HEK293T (cell line): ENCODE data around the gene PKP3.

Source experiments
- CTCF ChIA-PET: fragments of 350-600 bp; formaldehyde crosslinking; extraction: SDS; loops from one replicate; lab custom pipeline; 2021; ENCODE audit warnings: antibody characterized with exemption, inconsistent platforms; lab: Yijun Ruan, JAX
- POLR2A ChIA-PET: fragments of 350-600 bp; formaldehyde crosslinking; extraction: SDS; loops from one replicate; lab custom pipeline; 2020; ENCODE audit warnings: antibody characterized with exemption, inconsistent platforms; lab: Yijun Ruan, JAX
- DNase-seq: peaks from one replicate; pipeline ENCODE4 v3.0.0; 2012; ENCODE audit warnings: mixed read lengths; ENCODE audit errors: extremely low spot score
- ARNT ChIP-seq: fragments of 450-650 bp; IDR thresholded peaks from 2 replicates; pipeline ENCODE4 v1.6.1; 2017; ENCODE audit warnings: mild to moderate bottlenecking
- BHLHE40 ChIP-seq: fragments of 450-650 bp; IDR thresholded peaks from 2 replicates; pipeline ENCODE4 v1.6.1; 2016; ENCODE audit warnings: mild to moderate bottlenecking, moderate library complexity, borderline replicate concordance
- CTBP1 ChIP-seq: fragments of 450-650 bp; IDR thresholded peaks from 2 replicates; pipeline ENCODE4 v1.6.1; 2016; ENCODE audit warnings: borderline replicate concordance
- ELF4 ChIP-seq: fragments of 450-650 bp; IDR thresholded peaks from 2 replicates; pipeline ENCODE4 v1.6.1; 2017; ENCODE audit warnings: antibody characterized with exemption
- FOXA1 ChIP-seq: fragments of 450-650 bp; IDR thresholded peaks from 2 replicates; pipeline ENCODE4 v1.6.1; 2016; ENCODE audit warnings: mild to moderate bottlenecking
- FOXK2 ChIP-seq: fragments of 450-650 bp; IDR thresholded peaks from 2 replicates; pipeline ENCODE4 v1.6.1; 2016; ENCODE audit warnings: mild to moderate bottlenecking
- FOXM1 ChIP-seq: fragments of 450-650 bp; IDR thresholded peaks from 2 replicates; pipeline ENCODE4 v1.6.1; 2017; ENCODE audit warnings: mild to moderate bottlenecking, borderline replicate concordance
- HDGF ChIP-seq: fragments of 450-650 bp; IDR thresholded peaks from 2 replicates; pipeline ENCODE4 v1.6.1; 2017; ENCODE audit warnings: antibody characterized with exemption, borderline replicate concordance
- L3MBTL2 ChIP-seq: fragments of 450-650 bp; conservative IDR thresholded peaks from 2 replicates; pipeline ENCODE4 v1.6.1; 2016; ENCODE audit warnings: mild to moderate bottlenecking
- LEF1 ChIP-seq: fragments of 450-650 bp; IDR thresholded peaks from 2 replicates; pipeline ENCODE4 v1.6.1; 2017; ENCODE audit warnings: mild to moderate bottlenecking, borderline replicate concordance
- NFRKB ChIP-seq: fragments of 450-650 bp; IDR thresholded peaks from 2 replicates; pipeline ENCODE4 v1.6.1; 2016; ENCODE audit warnings: mild to moderate bottlenecking, moderate library complexity
- SP1 ChIP-seq: fragments of 450-650 bp; IDR thresholded peaks from 2 replicates; pipeline ENCODE4 v1.6.1; 2017
- SUZ12 ChIP-seq: fragments of 450-650 bp; IDR thresholded peaks from 2 replicates; pipeline ENCODE4 v1.6.1; 2016; ENCODE audit warnings: mild to moderate bottlenecking
- TARDBP ChIP-seq: fragments of 450-650 bp; IDR thresholded peaks from 2 replicates; pipeline ENCODE4 v1.6.1; 2016
- ZNF384 ChIP-seq: fragments of 450-650 bp; IDR thresholded peaks from 2 replicates; pipeline ENCODE4 v1.6.1; 2016
- TF ChIP-seq, protein P1 (sequence below): fragments of 450-650 bp; IDR thresholded peaks from 2 replicates; pipeline ENCODE4 v1.6.1; 2016

PKP3 gene

GRCh38 chr11:415640-416041, 21.6 kb downstream of the PKP3 start:
- POLR2A ChIA-PET = no interaction called here
- CTCF ChIA-PET = interaction anchor here (0.7 kb wide), 1 partner anchor 35 kb away, joined by 3 read pairs; no protein-coding TSS in a partner anchor
- no peak for DNase-seq
- TF ChIP-seq HDGF = no peak
- no peak for TF ChIP-seq BHLHE40
- no peak for TF ChIP-seq FOXK2
- TF ChIP-seq FOXA1 = no peak
- no peak for TF ChIP-seq ARNT
- TF ChIP-seq LEF1 = no peak
- no peak for TF ChIP-seq ELF4
- TF ChIP-seq ZNF384 = no peak
- no peak for TF ChIP-seq SP1
- TF ChIP-seq L3MBTL2 = no peak
- no peak for TF ChIP-seq TARDBP
- TF ChIP-seq SUZ12 = no peak
- no peak for TF ChIP-seq CTBP1
- TF ChIP-seq FOXM1 = no peak

- POLR2A ChIA-PET = no interaction called here
- CTCF ChIA-PET = interaction anchor here (0.7 kb wide), 1 partner anchor 34 kb away, joined by 3 read pairs; no protein-coding TSS in a partner anchor
Observed at GRCh38 chr11:416051-416756, 22.2 kb downstream of the PKP3 start.

GRCh38 chr11:416757-417621, 23.0 kb downstream of the PKP3 start:
- DNase-seq = no peak
- TF ChIP-seq LEF1 (no peak), L3MBTL2 (no peak), ELF4 (no peak)
- CTCF ChIA-PET = no interaction called here

More at GRCh38 chr11:416051-416756, 22.2 kb downstream of the PKP3 start:
- no peak for DNase-seq
- TF ChIP-seq, protein P1, sequence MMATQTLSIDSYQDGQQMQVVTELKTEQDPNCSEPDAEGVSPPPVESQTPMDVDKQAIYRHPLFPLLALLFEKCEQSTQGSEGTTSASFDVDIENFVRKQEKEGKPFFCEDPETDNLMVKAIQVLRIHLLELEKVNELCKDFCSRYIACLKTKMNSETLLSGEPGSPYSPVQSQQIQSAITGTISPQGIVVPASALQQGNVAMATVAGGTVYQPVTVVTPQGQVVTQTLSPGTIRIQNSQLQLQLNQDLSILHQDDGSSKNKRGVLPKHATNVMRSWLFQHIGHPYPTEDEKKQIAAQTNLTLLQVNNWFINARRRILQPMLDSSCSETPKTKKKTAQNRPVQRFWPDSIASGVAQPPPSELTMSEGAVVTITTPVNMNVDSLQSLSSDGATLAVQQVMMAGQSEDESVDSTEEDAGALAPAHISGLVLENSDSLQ = no peak
- TF ChIP-seq ARNT (no peak), SUZ12 (no peak), L3MBTL2 (no peak), BHLHE40 (no peak), TARDBP (no peak), FOXA1 (no peak), NFRKB (no peak), HDGF (no peak), ELF4 (no peak), ZNF384 (no peak), LEF1 (no peak), SP1 (no peak), FOXM1 (no peak), FOXK2 (no peak)

GRCh38 chr11:417652-418342, 23.8 kb downstream of the PKP3 start:
- ChIA-PET CTCF (no interaction called here), POLR2A (no interaction called here)
- no peak for DNase-seq
- no peak for TF ChIP-seq HDGF
- TF ChIP-seq SUZ12 = no peak
- no peak for TF ChIP-seq FOXK2
- TF ChIP-seq, protein P1 = no peak
- TF ChIP-seq TARDBP = no peak
- TF ChIP-seq CTBP1 = no peak
- TF ChIP-seq ELF4 = no peak
- no peak for TF ChIP-seq ZNF384
- TF ChIP-seq BHLHE40 = no peak
- no peak for TF ChIP-seq L3MBTL2
- no peak for TF ChIP-seq ARNT
- no peak for TF ChIP-seq FOXM1

More at GRCh38 chr11:416757-417621, 23.0 kb downstream of the PKP3 start:
- POLR2A ChIA-PET = no interaction called here

- DNase-seq = no peak
- CTCF ChIA-PET = no interaction called here
- TF ChIP-seq NFRKB (no peak), HDGF (no peak), TARDBP (no peak), SUZ12 (no peak), ELF4 (no peak), BHLHE40 (no peak), SP1 (no peak), CTBP1 (no peak), FOXM1 (no peak), FOXK2 (no peak), LEF1 (no peak), FOXA1 (no peak), ZNF384 (no peak), L3MBTL2 (no peak), ARNT (no peak)
- POLR2A ChIA-PET = no interaction called here
Observed at GRCh38 chr11:418343-419247, 24.6 kb downstream of the PKP3 start.
